Body of pancreas (tissue), 4 donors: ENCODE results near the gene GATA1.

Experiments used
- CTCF ChIP-seq, 7 experiments: fragments of 450-650 bp in 4 of 7; fragments of 200-600 bp in 3 of 7; sonication (generic) in 3 of 7; IDR thresholded peaks; one replicate each; pipeline ENCODE4 v1.5.1; 2016 to 2019; ENCODE audit warnings: antibody characterized with exemption in 7 of 7
- POLR2A ChIP-seq, 3 donors: fragments of 450-650 bp; IDR thresholded peaks; one replicate each; pipeline ENCODE4 v1.6.1; 2016; ENCODE audit warnings: antibody characterized with exemption in 3 of 3, mild to moderate bottlenecking in 2 of 3

- TF ChIP-seq CTCF (IDR thresholded peaks at IDR 0.05) (no peak), POLR2A (IDR thresholded peaks at IDR 0.05) (no peak)
These were observed 3.2 kb downstream of the GATA1 start for GRCh38 chrX:48789366-48790220.
